ENCODE measurements around the gene NAPG. TPM values are rescaled to one million over a fixed set of nuclear protein-coding genes. Genes with fewer than 3 reads are reported as not detected.

Gene NAPG
- total RNA-seq, 4 donors from 2014 or later, result 27.1 to 34.7 (median 31.0) TPM

DNA sequence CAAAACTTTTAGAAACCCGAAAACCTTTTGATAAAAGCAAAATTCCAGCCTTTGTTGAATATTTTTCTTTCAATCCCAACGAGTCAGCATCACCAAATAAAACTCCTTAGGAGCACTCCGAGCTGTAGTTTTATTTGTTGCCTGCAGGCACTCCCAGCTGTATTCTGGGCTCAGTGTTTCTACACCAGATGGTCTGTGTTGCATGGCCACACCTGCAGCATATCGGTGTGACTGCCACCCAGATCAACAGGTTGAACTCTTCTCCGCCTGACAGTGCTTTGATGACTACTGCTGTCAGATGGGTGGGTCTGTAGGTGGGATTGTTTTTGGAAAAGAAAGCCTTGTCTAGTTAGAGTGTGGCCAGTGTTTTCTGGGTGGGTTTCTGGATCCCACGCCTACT lies 38.7 kb upstream of the NAPG start:
- TF ChIP-seq POLR2A (IDR thresholded peaks at IDR 0.05), result no peak
- TF ChIP-seq, protein P1, sequence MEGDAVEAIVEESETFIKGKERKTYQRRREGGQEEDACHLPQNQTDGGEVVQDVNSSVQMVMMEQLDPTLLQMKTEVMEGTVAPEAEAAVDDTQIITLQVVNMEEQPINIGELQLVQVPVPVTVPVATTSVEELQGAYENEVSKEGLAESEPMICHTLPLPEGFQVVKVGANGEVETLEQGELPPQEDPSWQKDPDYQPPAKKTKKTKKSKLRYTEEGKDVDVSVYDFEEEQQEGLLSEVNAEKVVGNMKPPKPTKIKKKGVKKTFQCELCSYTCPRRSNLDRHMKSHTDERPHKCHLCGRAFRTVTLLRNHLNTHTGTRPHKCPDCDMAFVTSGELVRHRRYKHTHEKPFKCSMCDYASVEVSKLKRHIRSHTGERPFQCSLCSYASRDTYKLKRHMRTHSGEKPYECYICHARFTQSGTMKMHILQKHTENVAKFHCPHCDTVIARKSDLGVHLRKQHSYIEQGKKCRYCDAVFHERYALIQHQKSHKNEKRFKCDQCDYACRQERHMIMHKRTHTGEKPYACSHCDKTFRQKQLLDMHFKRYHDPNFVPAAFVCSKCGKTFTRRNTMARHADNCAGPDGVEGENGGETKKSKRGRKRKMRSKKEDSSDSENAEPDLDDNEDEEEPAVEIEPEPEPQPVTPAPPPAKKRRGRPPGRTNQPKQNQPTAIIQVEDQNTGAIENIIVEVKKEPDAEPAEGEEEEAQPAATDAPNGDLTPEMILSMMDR (IDR thresholded peaks at IDR 0.05), result peak in 1 of 6 experiments; percentile 22
- H3K27me3 ChIP-seq, result no peaks in the 10 kb centered on the region
- H3K4me3 ChIP-seq, result no peak overlapping the region
- 49 to 68% methylated on average over 5 to 6 of the region's 6 CpGs for WGBS, 2 donors
- no peak for DNase-seq
- peaks cover 5 to 84% (median 8%) of the 10 kb centered on the region in 3 donors for H3K36me3 ChIP-seq
- no peaks in the 10 kb centered on the region for H3K9me3 ChIP-seq
- peaks cover 0 to 39% (median 5%) of the 10 kb centered on the region in 3 donors for H3K4me1 ChIP-seq
- no peak overlapping the region for H3K27ac ChIP-seq
- intact Hi-C loops (cut with DNase I), result no loop called here

DNA sequence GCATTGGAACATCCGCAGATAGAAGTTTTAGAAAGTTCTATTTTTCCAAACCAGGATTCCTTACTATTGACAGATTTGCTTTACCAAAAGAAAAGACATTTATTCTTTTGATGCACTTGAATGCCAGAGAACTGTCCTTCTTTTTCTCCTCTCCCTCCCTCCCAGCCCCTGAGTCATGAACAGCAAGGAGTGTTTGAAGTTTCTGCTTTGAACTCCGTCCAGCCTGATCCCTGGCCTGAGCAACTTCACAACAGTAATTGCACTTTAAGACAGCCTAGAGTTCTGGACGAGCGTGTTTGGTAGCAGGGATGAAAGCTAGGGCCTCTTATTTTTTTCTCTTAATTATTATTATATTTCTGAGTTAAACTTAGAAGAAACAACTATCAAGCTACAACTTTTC lies 37.8 kb upstream of the NAPG start:
- H3K27ac ChIP-seq, result peak overlapping the region in 1 of 4 donors; percentile 31
- intact Hi-C loops (cut with DNase I), result no loop called here
- TF ChIP-seq POLR2A (IDR thresholded peaks at IDR 0.05), result no peak
- TF ChIP-seq, protein P1 (IDR thresholded peaks at IDR 0.05), result no peak
- H3K4me1 ChIP-seq, result peaks cover 0 to 32% (median 5%) of the 10 kb centered on the region in 3 donors
- no peak overlapping the region for H3K4me3 ChIP-seq
- H3K9me3 ChIP-seq, result no peaks in the 10 kb centered on the region
- no peak for DNase-seq
- H3K36me3 ChIP-seq, result peaks cover 5 to 75% (median 8%) of the 10 kb centered on the region in 3 donors
- WGBS, 2 donors, result 29 to 33% methylated on average over 4 of the region's 4 CpGs
- no peaks in the 10 kb centered on the region for H3K27me3 ChIP-seq

DNA sequence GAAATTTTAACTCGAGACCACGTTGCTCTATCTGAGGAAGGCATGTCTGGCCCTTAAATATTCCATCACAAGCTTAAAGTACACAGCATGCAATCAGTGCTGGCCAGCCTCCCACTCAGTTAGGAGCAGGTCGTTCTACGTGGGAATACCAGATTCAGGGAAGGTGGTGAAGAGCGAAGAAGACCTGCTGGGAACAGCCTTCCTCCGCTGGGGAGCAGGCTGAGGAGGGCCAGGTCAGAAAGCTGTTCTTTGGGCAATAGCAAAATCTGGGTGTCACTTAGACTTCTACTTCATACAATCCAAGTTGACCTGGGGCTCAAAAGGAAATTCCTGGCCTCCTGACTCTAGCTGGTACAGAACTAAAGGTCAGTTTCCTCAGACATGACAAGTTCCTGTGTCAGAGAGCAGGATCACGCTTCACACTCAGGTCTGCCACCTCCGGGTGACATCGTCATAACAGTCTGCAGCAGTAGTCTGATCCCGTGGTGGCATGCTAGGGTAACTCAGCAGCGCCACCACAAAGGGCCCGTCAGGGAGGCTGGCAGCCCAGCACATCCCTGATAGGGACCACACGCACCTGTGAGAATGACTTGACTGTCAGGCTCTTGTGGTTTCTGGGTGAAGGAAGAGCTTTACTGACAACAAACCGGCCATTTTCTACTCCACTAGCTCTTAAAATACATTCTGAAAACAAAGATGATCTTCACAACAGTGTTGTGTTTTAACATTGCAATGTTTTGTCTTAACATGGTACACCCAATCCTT lies 35.2 kb upstream of the NAPG start:
- Histone ChIP-seq H3K27me3 (no peaks in the 10 kb centered on the region), H3K9me3 (no peaks in the 10 kb centered on the region), H3K36me3 (peaks cover 0 to 52% (median 7%) of the 10 kb centered on the region in 3 donors), H3K4me1 (peaks cover 0 to 27% (median 5%) of the 10 kb centered on the region in 3 donors), H3K27ac (peak overlapping the region in 1 of 4 donors; percentile 7), H3K4me3 (no peak overlapping the region)
- TF ChIP-seq, protein P1 (IDR thresholded peaks at IDR 0.05), result no peak
- TF ChIP-seq POLR2A (IDR thresholded peaks at IDR 0.05), result no peak
- no peak for DNase-seq
- intact Hi-C loops (cut with DNase I), result no loop called here
- 84 to 92% methylated on average over 7 to 8 of the region's 14 CpGs for WGBS, 2 donors

DNA sequence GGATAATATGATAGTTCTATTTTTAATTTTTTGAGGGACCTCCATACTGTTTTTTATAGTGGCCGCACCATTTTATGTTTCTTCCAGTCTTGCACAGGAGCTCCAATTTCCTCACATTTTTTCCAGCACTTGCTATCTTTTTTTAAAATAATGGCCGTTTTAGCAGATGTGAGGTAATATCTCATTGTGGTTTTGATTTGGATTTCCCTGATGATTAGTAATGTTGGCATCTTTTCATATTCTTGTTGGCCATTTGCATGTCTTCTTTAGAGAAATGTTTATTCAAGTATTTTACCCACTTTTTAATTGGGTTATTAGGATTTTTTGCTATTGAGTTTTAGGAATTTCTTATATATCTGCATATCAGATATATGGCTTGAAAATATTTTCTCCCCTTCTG lies 29.9 kb upstream of the NAPG start:
- Histone ChIP-seq H3K27me3 (no peaks in the 10 kb centered on the region), H3K27ac (no peak overlapping the region), H3K4me3 (no peak overlapping the region), H3K9me3 (no peaks in the 10 kb centered on the region), H3K4me1 (peaks cover 0 to 15% (median 0%) of the 10 kb centered on the region in 3 donors), H3K36me3 (no peaks in the 10 kb centered on the region)
- DNase-seq, result no peak
- intact Hi-C loops (cut with DNase I), result no loop called here
- WGBS, 2 donors, result 53 to 63% methylated on average over 2 of the region's 2 CpGs
- TF ChIP-seq POLR2A (IDR thresholded peaks at IDR 0.05), result no peak
- TF ChIP-seq, protein P1 (IDR thresholded peaks at IDR 0.05), result no peak

DNA sequence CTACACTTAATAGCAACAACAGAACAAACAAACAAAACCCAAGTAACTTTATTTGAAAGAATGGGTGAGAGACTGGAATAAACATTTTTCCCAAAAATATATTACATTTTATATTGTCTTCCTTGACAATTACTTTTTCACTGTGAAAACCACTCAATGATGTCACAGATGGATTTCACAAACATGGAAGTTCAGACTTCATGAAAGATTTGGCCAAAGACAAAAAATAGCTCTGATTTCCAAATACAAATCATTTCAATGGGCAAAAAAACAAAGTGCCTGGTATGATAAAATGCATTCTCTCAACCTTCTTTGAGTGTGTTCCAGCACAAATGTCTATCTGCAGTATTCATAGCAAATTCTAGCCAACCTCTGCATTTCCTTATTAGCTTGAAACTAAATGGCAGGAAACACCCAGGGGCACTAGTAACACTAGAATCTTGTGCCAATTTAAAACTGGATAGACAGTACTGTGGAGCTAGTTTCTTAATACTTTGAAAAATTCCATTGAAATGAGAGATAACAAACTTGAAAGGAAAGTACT lies 28.5 kb upstream of the NAPG start:
- no peak for DNase-seq
- H3K9me3 ChIP-seq, result no peaks in the 10 kb centered on the region
- H3K27me3 ChIP-seq, result no peaks in the 10 kb centered on the region
- peak overlapping the region in 1 of 4 donors; percentile 11 for H3K27ac ChIP-seq
- TF ChIP-seq POLR2A (IDR thresholded peaks at IDR 0.05), result no peak
- TF ChIP-seq, protein P1 (IDR thresholded peaks at IDR 0.05), result no peak
- intact Hi-C loops (cut with DNase I), result no loop called here
- H3K4me3 ChIP-seq, result no peak overlapping the region
- H3K4me1 ChIP-seq, result peaks cover 0 to 15% (median 0%) of the 10 kb centered on the region in 3 donors
- H3K36me3 ChIP-seq, result no peaks in the 10 kb centered on the region
